HCT116 (cell line): ENCODE results near the gene PRAMEF11. TPM values are rescaled to one million over a fixed set of nuclear protein-coding genes. Genes with fewer than 3 reads are reported as not detected.
A peak's percentile ranks its signal among the peaks of the same experiment; 100 is the strongest.
"Not testable (repeated sequence)": the region's sequence is repeated elsewhere in the genome, so short reads cannot be mapped to it uniquely, and the experiment has no call there.

ENCODE experiments used
- ATAC-seq: fragments of 200-7000 bp; cut with Tn5 transposase; 2 replicates; pipeline ENCODE4 v1.9.1; 2020; ENCODE audit warnings: mild to moderate bottlenecking, moderate library complexity
- BruUV-seq: library from RNA; stranded (reverse); fragments of 400-500 nt; replicated peaks from 2 replicates; lab custom pipeline; 2021; lab: Mats Ljungman, UMichigan
- CTCF ChIA-PET: fragments of 300-600 bp; sonication (Branson Sonifier 250); formaldehyde crosslinking; loops from one replicate; lab custom pipeline; 2021; ENCODE audit warnings: antibody characterized with exemption; lab: Charles Lee
- POLR2A ChIA-PET: fragments of 300-600, 350-600 bp; sonication (Branson Sonifier 250); formaldehyde crosslinking; loops from one replicate; lab custom pipeline; 2021; ENCODE audit warnings: antibody characterized with exemption; lab: Charles Lee
- RAD21 ChIA-PET, 2 experiments: fragments of 300-600 bp; sonication (Branson Sonifier 250); formaldehyde crosslinking; loops; one replicate each; lab custom pipeline; 2023; ENCODE audit warnings: low total read pairs in 2 of 2; ENCODE audit not compliant: uncharacterized antibody in 2 of 2, unreplicated experiment in 2 of 2, low non-redundant PET in 1 of 2; lab: Charles Lee
- DNase-seq: peaks from one replicate; pipeline ENCODE4 v3.0.0-alpha.2; 2010; ENCODE audit warnings: low read depth, low spot score
- H2AFZ ChIP-seq: fragments of 200-600 bp; shearing (Covaris generic), sonication (generic); 2 replicates; pipeline ENCODE4 v1.6.1; 2017; ENCODE audit warnings: low read depth, mixed run types, mixed read lengths, antibody characterized with exemption, low read length; ENCODE audit not compliant: poor library complexity, severe bottlenecking
- H3K27ac ChIP-seq: 2 replicates; pipeline ENCODE4 v1.5.1; 2012; ENCODE audit warnings: low read depth, low read length
- H3K27me3 ChIP-seq: fragments of 200-600 bp; sonication (generic); 2 replicates; pipeline ENCODE4 v1.6.1; 2016; ENCODE audit warnings: mixed run types, low read length, mixed read lengths; ENCODE audit not compliant: insufficient read depth
- H3K36me3 ChIP-seq, 2 experiments: fragments of 200-500 bp in 1 of 2; fragments of 200-600 bp in 1 of 2; sonication (Bioruptor generic) in 1 of 2; sonication (generic) in 1 of 2; 2 replicates each; pipeline versions ENCODE4 v1.5.1 to v1.6.1; 2014 to 2016; ENCODE audit warnings: low read length in 2 of 2, inconsistent platforms in 1 of 2, mixed read lengths in 1 of 2, mixed run types in 1 of 2; ENCODE audit not compliant: insufficient read depth in 2 of 2, control insufficient read depth in 1 of 2
- H3K4me1 ChIP-seq, 2 experiments: fragments of 200-600 bp in 1 of 2; sonication (generic) in 1 of 2; 2 replicates each; pipeline versions ENCODE4 v1.5.1 to v1.6.1; 2012 to 2017; ENCODE audit warnings: low read length in 2 of 2, inconsistent platforms in 1 of 2, mild to moderate bottlenecking in 1 of 2, mixed read lengths in 1 of 2, mixed run types in 1 of 2, moderate library complexity in 1 of 2; ENCODE audit not compliant: insufficient read depth in 2 of 2, control insufficient read depth in 1 of 2
- H3K4me2 ChIP-seq: fragments of 200-600 bp; sonication (generic); 2 replicates; pipeline ENCODE4 v1.6.1; 2017; ENCODE audit warnings: mixed run types, low read length, mixed read lengths
- H3K4me3 ChIP-seq, 2 experiments: fragments of 200-600 bp in 1 of 2; sonication (generic) in 1 of 2; replicated peaks in 1 of 2; 2 replicates each; pipeline ENCODE4 v1.5.1; 2011 to 2016; ENCODE audit warnings: low read length in 2 of 2, control low read depth in 1 of 2, low read depth in 1 of 2, mild to moderate bottlenecking in 1 of 2, mixed read lengths in 1 of 2, mixed run types in 1 of 2
- H3K79me2 ChIP-seq: fragments of 200-600 bp; sonication (generic); 2 replicates; pipeline ENCODE4 v1.6.1; 2017; ENCODE audit warnings: mild to moderate bottlenecking, mixed run types, low read length, moderate library complexity, mixed read lengths; ENCODE audit not compliant: insufficient read depth
- H3K9ac ChIP-seq: fragments of 200-600 bp; sonication (generic); 2 replicates; pipeline ENCODE4 v1.6.1; 2016; ENCODE audit warnings: low read length, mixed read lengths
- H3K9me2 ChIP-seq: fragments of 200-600 bp; sonication (generic), shearing (Covaris generic); 2 replicates; pipeline ENCODE4 v1.6.1; 2017; ENCODE audit warnings: mixed run types, mild to moderate bottlenecking, moderate library complexity; ENCODE audit not compliant: insufficient read depth
- H3K9me3 ChIP-seq, 2 experiments: fragments of 200-500 bp in 1 of 2; fragments of 200-600 bp in 1 of 2; sonication (Bioruptor generic) in 1 of 2; sonication (generic) in 1 of 2; 2 replicates each; pipeline ENCODE4 v1.6.1; 2014 to 2017; ENCODE audit warnings: low read length in 2 of 2, mixed read lengths in 2 of 2, inconsistent platforms in 1 of 2, low read depth in 1 of 2, mild to moderate bottlenecking in 1 of 2, mixed run types in 1 of 2, moderate library complexity in 1 of 2; ENCODE audit not compliant: control insufficient read depth in 1 of 2, insufficient read depth in 1 of 2
- H4K20me1 ChIP-seq: fragments of 200-600 bp; sonication (generic), shearing (Covaris generic); 2 replicates; pipeline ENCODE4 v1.6.1; 2017; ENCODE audit warnings: mixed run types, mild to moderate bottlenecking, moderate library complexity; ENCODE audit not compliant: insufficient read depth
- ATF3 ChIP-seq: IDR thresholded peaks from 2 replicates; pipeline ENCODE4 v1.6.1; 2012
- CBX3 ChIP-seq: IDR thresholded peaks from 2 replicates; pipeline ENCODE4 v1.6.1; 2012; ENCODE audit warnings: low read depth
- CEBPB ChIP-seq: IDR thresholded peaks from 2 replicates; pipeline ENCODE4 v1.6.1; 2012; ENCODE audit warnings: low read depth
- CTCF ChIP-seq, 3 experiments: fragments of 200-600 bp in 1 of 3; sonication (generic) in 1 of 3; IDR thresholded peaks in 2 of 3; conservative IDR thresholded peaks in 1 of 3; 2 replicates each; pipeline ENCODE4 v1.5.1; 2012 to 2017; ENCODE audit warnings: low read depth in 2 of 3, low read length in 2 of 3, antibody characterized with exemption in 1 of 3, borderline replicate concordance in 1 of 3, control low read depth in 1 of 3, mild to moderate bottlenecking in 1 of 3, mixed read lengths in 1 of 3, mixed run types in 1 of 3, moderate library complexity in 1 of 3; ENCODE audit not compliant: insufficient read depth in 1 of 3
- ELF1 ChIP-seq: IDR thresholded peaks from 2 replicates; pipeline ENCODE4 v1.6.1; 2012; ENCODE audit warnings: low read depth, borderline replicate concordance
- EZH2 ChIP-seq: fragments of 200-600 bp; sonication (generic); IDR thresholded peaks from 2 replicates; pipeline ENCODE4 v1.6.1; 2017; ENCODE audit warnings: antibody characterized with exemption, mixed run types
- MAX ChIP-seq: IDR thresholded peaks from 2 replicates; pipeline ENCODE4 v1.6.1; 2012
- POLR2A ChIP-seq: IDR thresholded peaks from 2 replicates; pipeline ENCODE4 v1.7.0; 2011; ENCODE audit warnings: borderline replicate concordance; ENCODE audit not compliant: insufficient read depth, insufficient read length; ENCODE audit errors: extremely low read depth
- RAD21 ChIP-seq: IDR thresholded peaks from 2 replicates; pipeline ENCODE4 v1.6.1; 2012; ENCODE audit warnings: low read depth, mild to moderate bottlenecking
- SIN3A ChIP-seq: IDR thresholded peaks from 2 replicates; pipeline ENCODE4 v1.6.1; 2012; ENCODE audit warnings: low read depth
- YY1 ChIP-seq: IDR thresholded peaks from 2 replicates; pipeline ENCODE4 v1.6.1; 2011; ENCODE audit warnings: low read length, low read depth, moderate library complexity, mild to moderate bottlenecking; ENCODE audit not compliant: insufficient replicate concordance; ENCODE audit errors: extremely low read depth
- ZBTB33 ChIP-seq: IDR thresholded peaks from 2 replicates; pipeline ENCODE4 v1.6.1; 2011; ENCODE audit warnings: mild to moderate bottlenecking, low read length, moderate library complexity; ENCODE audit not compliant: insufficient replicate concordance; ENCODE audit errors: extremely low read depth
- ZFX ChIP-seq: fragments of 450-650 bp; IDR thresholded peaks from 2 replicates; pipeline ENCODE4 v1.6.1; 2017
- intact Hi-C: fragments of 100-400 bp; cut with micrococcal nuclease; formaldehyde crosslinking; loops from 2 replicates; pipeline ENCODE4 v1.10.0; 2022
- total RNA-seq: library from RNA; stranded (reverse); gene quantifications from one replicate; pipeline ENCODE4 v1.2.1, GENCODE V29; 2021; ENCODE audit not compliant: unreplicated experiment

PRAMEF11 gene
- total RNA-seq, 1 experiment from 2014 or later: not detected

- RAD21 ChIA-PET, H3K4me2 ChIP-seq, ATAC-seq, H3K9me3 ChIP-seq, H3K27me3 ChIP-seq, intact Hi-C loops, POLR2A ChIA-PET, H3K79me2 ChIP-seq, H3K36me3 ChIP-seq, H3K9me2 ChIP-seq, H3K9ac ChIP-seq, H3K4me1 ChIP-seq, H4K20me1 ChIP-seq, H3K4me3 ChIP-seq, BruUV-seq, DNase-seq, CTCF ChIA-PET, H3K27ac ChIP-seq, H2AFZ ChIP-seq: not testable (repeated sequence)
- peak; percentile 15; the same call in 1 of the 2 replicates for TF ChIP-seq RAD21
Measured at GRCh38 chr1:12781488-12781887, 49.7 kb downstream of the PRAMEF11 start.

GRCh38 chr1:12778907-12779306 lies 52.3 kb downstream of the PRAMEF11 start:
- Histone ChIP-seq H3K9ac (no peak overlapping the region), H3K9me3 (no peaks in the 10 kb centered on the region), H3K4me3 (no peak overlapping the region), H3K27me3 (no peaks in the 10 kb centered on the region), H3K4me1 (no peaks in the 10 kb centered on the region), H3K36me3 (no peaks in the 10 kb centered on the region), H2AFZ (no peak overlapping the region), H4K20me1 (no peaks in the 10 kb centered on the region), H3K9me2 (no peaks in the 10 kb centered on the region), H3K4me2 (no peak overlapping the region), H3K79me2 (no peaks in the 10 kb centered on the region), H3K27ac (no peak overlapping the region)
- DNase-seq: no peak
- ChIA-PET RAD21 (no interaction called here), CTCF (no interaction called here), POLR2A (no interaction called here)
- TF ChIP-seq ZFX: no peak
- TF ChIP-seq MAX: no peak
- no peak for TF ChIP-seq POLR2A
- no peak for TF ChIP-seq RAD21
- no peak for TF ChIP-seq YY1
- TF ChIP-seq EZH2: no peak
- TF ChIP-seq CEBPB: no peak
- TF ChIP-seq ZBTB33: no peak
- no peak for TF ChIP-seq CTCF (IDR thresholded peaks at IDR 0.05 in 2 of 3, conservative IDR thresholded peaks at IDR 0.05 in 1 of 3; ENCODE audit: borderline replicate concordance in 1 of 3, insufficient read depth in 1 of 3, low read depth in 2 of 3, low read length in 2 of 3)
- no peak for TF ChIP-seq ELF1
- TF ChIP-seq SIN3A: no peak
- no peak for TF ChIP-seq ATF3
- TF ChIP-seq CBX3: no peak
- no peak for ATAC-seq
- intact Hi-C loops: loop anchor here (5.0 to 10.0 kb wide), 2 partner anchors 467 to 504 kb away; no protein-coding TSS in a partner anchor
- no TSS peak for BruUV-seq
